ENCODE measurements around the gene ELMO1.
"Not testable (repeated sequence)": the region's sequence is repeated elsewhere in the genome, so short reads cannot be mapped to it uniquely, and the experiment has no call there.

Gene ELMO1

DNA sequence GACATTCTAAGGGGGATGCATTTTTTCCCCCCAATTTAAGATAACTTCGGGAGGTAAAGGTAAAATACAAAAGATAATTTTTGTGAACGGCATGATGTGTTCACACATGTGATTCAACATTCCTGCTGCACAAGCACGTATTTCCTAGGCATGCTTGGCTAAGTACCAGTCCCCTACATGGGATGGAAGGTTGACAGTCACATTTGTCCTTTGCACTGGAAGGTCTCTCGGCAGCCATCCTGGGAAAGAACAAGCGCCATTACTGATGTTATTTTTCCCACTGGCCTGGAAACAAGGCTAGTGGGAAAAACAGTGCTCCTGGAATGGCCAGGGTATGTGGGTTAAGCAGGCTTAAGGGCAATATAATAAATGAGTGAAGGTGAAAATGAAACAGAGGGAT lies 448.2 kb downstream of the ELMO1 start:
- DNase-seq (ENCODE audit: low read depth, low spot score): no peak
- H3K4me3 ChIP-seq (ENCODE audit: low read length): no peak overlapping the region

DNA sequence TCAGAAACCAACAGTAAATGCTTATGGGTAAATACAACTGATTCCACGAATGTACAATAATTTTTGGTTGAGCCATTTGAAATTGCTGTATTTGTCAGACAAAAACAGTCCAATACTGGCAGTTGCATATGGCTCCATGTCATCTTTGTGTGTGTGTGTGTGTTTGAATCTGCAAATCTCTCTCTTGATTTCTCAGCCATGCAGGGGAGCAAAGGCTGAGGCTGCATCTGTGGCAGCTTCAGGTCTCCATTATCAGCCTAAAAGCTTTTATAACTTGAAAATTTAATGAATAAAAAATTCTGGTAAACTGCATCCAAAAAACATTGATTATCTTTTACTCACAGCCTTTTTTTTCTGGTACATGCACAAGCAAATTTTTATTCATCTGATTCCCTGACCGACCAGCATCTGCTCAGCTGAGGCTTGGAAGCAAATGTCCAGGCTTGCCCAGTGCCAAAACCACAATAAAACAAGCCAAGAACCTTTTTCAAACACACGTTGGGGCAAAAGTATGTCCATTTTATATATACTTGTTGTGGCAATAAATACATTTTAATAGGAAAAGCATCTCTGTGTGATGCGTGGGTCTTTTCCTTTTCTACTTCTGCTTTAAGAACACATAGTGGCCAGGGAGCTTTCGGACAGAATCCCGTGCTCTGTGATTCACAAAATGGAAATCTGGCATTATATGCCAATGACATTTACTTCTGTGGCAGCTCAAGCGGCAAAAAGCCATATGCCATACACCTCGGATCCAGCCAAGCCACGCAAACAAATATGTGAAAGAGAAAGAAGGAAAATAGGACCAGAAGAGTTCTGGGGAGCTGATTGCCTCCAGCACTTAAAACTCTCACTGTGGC lies 448.8 kb downstream of the ELMO1 start:
- no peak for DNase-seq (ENCODE audit: low read depth, low spot score)
- H3K4me3 ChIP-seq (ENCODE audit: low read length): no peak overlapping the region

DNA sequence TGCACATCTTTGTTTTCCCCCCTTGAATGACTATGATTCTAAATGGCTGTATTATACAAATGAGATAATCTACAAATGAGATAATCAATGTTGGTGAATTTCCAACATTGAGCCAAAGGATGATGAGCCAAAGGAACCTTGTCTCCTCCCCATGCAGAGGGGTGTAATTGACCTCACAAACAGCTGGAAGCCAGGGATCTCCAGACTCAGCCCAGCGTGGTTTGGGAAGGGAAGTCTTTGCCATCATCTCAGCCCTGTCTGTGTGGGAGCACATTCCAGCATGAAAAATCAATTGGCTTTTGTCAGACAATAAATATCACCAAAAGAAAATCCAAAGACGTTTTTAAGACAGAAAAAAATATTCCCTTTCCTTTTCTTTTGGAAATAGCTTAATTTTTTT lies 452.9 kb downstream of the ELMO1 start:
- no peak for DNase-seq (ENCODE audit: low read depth, low spot score)
- H3K4me3 ChIP-seq (ENCODE audit: low read length): no peak overlapping the region

DNA sequence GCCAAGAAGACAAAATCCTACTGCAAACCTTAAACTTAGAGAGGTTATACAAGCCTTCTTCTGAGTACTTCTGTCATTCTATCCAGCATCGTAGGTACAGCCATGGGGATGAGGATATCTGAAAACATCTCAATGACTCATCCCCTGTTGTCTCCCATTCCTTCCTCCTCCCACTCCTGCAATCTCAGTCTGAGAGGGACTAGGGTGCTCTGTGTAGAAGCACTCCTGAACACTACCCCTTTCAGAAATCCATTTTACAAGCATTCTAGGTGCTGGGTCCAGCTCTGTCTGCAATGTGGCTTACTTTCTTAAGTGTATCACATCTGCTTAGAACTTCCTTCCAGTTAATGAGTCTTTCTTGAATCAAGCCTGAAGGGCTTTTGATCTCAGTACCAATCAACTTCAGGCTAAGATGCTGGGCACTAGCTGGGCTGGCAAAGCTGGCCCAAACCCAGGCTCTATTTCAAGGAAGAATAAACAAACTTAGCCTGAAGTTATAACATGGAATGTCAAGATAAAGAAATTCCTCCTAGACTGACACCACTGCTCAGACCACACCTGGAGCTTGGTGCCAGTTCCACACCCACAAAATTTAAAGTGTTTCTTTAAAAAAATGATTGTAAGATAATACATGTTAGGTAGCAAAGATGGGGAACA lies 454.1 kb downstream of the ELMO1 start:
- no peak for DNase-seq (ENCODE audit: low read depth, low spot score)
- no peak overlapping the region for H3K4me3 ChIP-seq (ENCODE audit: low read length)

DNA sequence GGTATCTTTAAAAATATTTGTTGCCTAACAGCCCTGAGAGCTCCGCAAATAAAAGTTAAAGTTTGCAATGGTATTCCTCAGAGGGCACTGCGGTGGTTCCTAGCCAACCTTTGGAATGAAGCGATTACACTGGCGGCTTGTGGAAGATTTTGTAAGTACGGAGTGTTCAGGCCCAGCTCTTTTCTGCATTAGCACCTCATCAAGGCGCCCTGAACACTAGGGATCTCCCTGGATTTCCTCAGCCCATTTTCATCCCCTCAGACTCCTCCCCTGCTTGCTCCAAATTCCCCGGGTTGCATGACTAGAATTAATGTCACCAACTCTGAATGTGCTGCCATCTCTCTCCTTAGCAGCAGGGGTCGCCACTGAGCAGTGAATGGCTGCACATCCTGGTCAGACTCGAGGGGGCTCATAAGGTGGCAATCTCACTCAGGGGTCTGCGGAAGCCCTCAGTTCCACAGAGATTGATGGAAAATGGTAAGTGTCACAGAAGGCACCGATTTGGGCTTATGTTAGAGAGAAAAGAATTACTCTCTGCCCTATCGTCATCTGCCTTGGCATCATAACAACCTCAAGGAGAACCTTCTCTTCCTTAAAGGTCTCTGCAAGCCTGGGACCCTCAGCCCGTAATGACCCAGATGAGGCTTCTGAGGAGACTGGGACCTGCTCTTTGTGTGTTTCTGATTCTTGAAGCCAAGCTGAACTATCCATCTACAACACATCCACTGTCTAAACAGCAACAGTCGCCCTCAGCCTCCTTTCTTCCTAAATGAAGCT lies 461.5 kb downstream of the ELMO1 start:
- peak; percentile 37 for DNase-seq (ENCODE audit: low read depth, low spot score)
- no peak overlapping the region for H3K4me3 ChIP-seq (ENCODE audit: low read length)

DNA sequence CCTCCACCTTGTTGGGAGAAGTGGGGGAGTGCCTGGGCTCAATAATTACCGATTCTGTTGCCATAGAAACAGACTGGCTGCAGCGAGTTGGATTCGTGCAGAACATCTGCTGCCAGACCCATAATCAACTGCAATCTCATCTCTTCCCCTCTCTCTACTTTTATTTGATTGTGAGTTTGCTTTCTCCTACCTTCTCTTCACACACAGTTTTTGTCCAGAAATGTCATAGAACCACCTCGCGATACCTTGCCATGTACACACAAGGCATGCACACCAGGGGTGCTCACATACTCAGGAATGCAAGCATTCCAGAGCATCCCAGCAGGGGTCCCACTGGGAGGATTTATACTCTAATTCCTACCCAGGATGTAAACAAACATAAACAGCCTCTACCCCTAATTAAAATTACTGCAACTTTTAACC lies 462.1 kb downstream of the ELMO1 start:
- H3K4me3 ChIP-seq (ENCODE audit: low read length): no peak overlapping the region
- no peak for DNase-seq (ENCODE audit: low read depth, low spot score)

DNA sequence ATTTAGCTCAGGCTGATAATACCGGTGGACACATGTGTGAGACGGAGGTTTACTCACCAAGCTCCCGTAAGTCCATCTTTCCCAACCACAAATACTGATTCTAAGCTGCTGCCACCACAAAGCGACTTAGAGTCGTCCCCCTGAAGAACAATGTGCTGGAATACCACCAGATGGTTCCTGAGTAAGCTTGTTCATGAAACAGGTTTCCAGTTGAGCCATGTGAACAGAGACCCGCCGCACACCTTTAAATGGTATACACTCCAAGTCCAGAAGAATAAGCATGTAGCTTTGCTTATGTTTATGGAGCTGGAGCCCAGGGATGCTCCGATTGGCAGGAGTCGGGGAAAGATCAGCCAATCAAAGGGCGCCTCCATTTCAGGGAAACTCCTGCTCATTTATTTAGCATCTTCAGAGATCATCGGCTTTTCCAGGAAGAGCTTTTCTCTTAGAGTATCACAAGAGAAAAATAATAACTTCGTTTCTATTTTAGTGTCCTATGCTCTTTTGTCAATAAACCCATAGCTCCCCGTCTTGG lies 462.7 kb downstream of the ELMO1 start:
- DNase-seq (ENCODE audit: low read depth, low spot score): no peak
- no peak overlapping the region for H3K4me3 ChIP-seq (ENCODE audit: low read length)

DNA sequence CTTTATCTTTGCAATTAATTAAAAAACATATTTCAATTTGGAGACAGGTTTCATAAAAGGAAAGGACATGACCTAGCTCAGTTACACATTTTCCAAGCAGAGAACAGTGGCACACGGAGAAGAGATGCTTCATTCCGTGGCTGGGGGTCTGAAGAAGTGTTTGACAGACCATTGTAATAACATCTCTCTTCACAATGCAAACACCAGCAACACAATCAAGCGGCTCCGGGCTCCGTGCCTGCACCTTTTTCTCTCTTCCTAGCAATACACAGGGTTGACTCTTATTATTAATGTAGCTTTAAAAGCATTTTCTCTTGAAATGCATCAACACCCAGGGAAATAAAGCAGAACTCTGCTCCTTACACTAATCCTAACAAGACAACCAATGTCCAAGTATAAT lies 463.3 kb downstream of the ELMO1 start:
- H3K4me3 ChIP-seq (ENCODE audit: low read length): no peak overlapping the region
- no peak for DNase-seq (ENCODE audit: low read depth, low spot score)

DNA sequence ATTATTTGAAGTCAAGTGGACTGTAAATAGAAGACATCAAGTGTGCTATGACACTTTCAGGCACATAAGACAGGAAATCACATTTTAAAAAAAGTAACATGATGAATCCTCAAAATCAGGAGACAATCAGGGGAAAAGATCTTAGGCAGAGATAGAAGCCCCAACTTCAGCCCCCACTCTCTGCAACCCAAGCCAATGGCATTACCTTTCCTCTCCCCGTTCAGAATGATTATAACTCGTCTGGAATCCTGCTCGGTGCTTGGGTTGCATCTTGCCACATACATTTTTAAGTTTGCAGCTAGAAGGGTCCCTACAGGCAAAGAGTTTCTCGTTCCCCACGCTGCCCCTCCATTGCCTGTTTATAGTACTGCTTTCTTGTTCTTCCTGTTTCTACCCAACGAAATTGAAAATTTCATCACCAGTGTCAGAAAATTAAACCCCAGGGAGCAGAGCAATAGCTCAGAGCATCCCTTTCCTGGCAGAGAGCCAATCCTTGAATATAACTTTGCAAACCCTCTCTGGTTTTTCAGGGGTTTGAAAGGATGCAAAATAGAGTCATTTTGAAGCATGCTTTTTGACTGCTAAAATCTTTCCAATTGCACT lies 463.9 kb downstream of the ELMO1 start:
- no peak overlapping the region for H3K4me3 ChIP-seq (ENCODE audit: low read length)
- DNase-seq (ENCODE audit: low read depth, low spot score): no peak

DNA sequence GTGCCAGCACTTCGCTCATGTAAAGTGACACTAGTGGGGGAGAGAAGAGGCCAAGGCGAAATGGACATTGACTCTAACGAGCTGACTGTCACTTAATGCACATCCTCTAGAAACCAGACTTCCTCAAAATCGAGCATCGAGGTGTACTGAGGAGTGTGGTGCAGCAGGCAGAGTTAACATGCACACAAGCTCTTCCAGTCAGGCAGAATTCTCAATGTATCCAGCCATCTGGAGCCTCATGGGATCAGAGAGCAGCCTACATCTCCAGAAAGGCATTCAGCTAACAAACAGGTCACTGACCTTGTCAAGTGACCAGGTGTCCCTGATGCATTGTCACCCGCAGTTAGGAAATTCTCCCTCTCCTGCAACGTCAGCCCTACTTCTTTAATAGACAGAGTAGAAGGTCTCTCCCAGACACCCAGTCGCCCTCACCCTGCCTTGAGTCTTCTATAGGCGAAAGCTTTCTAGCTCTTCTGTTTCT lies 464.6 kb downstream of the ELMO1 start:
- DNase-seq (ENCODE audit: low read depth, low spot score): no peak
- H3K4me3 ChIP-seq (ENCODE audit: low read length): no peak overlapping the region

DNA sequence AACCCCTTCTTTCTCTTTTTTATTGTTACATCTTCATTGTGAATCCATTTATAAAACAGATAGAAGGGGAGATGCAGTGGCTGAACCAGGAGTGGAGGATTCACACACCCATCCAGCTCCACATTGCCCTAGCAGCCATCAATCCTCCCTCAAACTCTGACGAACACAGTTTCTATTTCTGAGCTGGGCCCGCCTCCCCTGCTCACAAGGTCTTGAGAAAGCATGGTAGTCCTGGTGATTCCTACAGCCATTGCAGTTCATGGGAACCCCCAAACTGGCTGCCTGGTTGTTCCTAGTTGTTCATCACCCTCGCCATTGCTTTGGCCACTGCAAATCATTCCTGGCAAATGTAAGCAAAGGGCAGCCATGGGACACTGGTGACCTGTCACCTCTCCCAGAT lies 465.9 kb downstream of the ELMO1 start:
- DNase-seq (ENCODE audit: low read depth, low spot score): no peak
- no peak overlapping the region for H3K4me3 ChIP-seq (ENCODE audit: low read length)

DNA sequence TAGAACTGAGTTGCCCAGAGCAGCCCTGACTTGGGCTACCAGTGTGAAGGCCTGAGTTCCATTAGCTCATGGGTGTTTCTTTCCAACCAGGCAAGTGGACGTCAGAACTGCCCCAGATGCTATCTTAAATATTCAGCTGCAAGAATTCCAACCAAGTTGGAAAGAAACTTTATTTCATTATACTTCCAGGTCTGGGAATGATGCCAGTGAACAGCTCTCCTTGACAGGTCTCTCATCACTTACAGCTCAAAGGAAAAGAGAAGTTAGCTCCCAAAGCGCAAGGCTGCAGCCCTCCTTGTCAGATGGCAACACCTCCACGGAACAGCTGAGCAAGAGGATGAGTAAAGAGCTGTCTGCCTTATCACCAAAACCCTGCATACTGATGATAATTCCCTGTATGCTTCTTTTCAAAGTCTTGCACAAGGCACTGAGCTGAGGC lies 468.8 kb downstream of the ELMO1 start:
- DNase-seq (ENCODE audit: low read depth, low spot score): no peak

DNA sequence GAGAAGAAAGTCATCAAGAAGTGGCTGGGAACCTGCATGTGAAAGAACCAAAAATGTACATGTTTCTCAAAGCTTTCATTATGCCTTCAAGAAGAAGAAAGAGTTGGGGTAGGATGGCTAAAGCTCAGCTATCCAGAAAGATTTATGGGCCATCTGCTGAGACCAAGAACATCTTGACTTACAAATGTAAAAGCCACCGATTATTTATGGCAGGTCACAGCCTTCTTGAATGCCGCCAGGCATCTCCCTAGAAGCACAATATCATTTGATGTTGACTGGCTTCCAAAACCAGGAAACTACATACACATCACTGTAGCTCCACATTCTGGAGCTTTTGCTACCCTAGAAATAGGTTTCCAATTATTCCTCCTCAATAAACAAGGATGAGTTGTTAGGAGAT lies 470.2 kb downstream of the ELMO1 start:
- DNase-seq (ENCODE audit: low read depth, low spot score): no peak
- no peak overlapping the region for H3K4me3 ChIP-seq (ENCODE audit: low read length)

More for the DNA sequence above, 468.8 kb downstream of the ELMO1 start:
- no peak overlapping the region for H3K4me3 ChIP-seq (ENCODE audit: low read length)

DNA sequence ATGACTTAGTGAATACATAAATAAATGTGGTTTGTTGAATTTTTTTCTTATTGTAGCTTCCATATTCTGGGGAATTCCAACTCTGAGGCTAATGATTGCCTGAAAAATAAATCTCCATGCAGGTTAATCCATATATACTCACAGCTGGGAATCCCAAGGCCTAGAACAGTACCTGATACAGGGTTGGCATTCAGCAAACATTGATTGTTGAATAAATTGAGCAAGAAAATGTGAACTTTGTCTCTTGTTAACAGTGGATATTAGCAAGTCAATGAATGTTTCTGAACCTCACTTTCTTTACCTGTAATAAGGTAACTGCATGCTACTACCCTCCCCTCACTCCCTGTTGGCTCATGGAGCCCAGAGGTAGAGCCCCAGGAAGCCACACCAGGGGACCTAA lies 470.8 kb downstream of the ELMO1 start:
- DNase-seq (ENCODE audit: low read depth, low spot score): no peak
- no peak overlapping the region for H3K4me3 ChIP-seq (ENCODE audit: low read length)

DNA sequence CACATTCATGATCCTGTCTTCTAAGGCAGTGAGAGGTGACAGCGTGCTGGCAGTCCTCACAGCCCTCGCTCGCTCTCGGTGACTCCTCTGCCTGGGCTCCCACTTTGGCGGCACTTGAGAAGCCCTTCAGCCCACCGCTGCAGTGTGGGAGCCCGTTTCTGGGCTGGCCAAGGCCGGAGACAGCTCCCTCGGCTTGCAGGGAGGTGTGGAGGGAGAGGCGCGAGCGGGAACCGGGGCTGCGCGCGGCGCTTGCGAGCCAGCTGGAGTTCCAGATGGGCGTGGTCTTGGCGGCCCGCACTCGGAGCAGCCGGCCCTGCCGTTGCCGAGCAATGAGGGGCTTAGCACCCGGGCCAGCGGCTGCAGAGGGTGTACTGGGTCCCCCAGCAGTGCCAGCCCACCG lies 475.1 kb downstream of the ELMO1 start:
- not testable (repeated sequence) for DNase-seq (ENCODE audit: low read depth, low spot score); H3K4me3 ChIP-seq (ENCODE audit: low read length)

DNA sequence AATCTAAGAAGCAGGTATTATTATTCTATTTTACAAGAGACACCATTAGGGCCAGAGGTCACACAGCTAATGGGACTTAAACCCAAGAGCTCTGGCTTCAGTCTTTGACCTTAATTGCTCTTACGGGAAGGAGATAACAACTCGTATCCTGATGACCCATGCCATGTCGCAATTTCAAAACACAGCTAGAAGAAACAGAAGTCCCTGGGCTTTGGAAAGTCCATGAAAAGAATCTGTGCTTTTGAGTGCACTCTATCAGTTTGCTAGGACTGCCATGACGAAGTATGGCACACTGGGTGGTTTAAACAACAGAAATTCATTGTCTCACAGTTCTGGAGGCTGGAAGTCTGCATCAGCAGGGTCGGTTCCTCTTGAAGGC lies 476.5 kb downstream of the ELMO1 start:
- DNase-seq (ENCODE audit: low read depth, low spot score): no peak
- H3K4me3 ChIP-seq (ENCODE audit: low read length): no peak overlapping the region

DNA sequence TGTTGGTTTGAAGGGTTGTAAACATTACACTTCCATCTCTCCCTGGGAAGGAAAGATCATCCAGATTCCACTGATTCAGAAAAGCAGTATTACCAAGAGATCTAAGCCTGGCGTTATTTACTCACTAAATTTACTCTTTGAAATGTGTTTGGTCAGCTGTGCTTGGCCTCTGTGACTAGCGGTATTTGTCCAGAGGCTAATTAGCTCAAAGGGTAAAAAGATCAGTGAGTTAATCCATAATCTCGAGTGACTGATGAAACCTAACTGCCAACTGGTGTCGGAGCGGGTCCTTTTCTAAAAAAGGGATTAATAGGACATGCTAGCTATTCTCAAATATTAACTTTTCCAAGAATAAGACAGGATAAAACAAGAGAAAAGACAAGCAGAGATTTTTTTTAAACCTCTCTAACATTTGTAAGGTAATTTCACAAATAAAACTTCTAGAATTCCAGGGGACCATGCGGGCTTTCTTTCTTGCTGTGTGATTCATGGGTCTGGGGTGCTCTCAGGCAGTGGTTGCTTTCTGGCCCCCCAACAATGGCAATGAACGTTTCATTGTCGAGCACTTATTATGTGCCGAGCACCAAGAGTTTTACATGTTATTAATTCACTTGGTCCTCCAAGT lies 477.0 kb downstream of the ELMO1 start:
- no peak for DNase-seq (ENCODE audit: low read depth, low spot score)
- H3K4me3 ChIP-seq (ENCODE audit: low read length): no peak overlapping the region

DNA sequence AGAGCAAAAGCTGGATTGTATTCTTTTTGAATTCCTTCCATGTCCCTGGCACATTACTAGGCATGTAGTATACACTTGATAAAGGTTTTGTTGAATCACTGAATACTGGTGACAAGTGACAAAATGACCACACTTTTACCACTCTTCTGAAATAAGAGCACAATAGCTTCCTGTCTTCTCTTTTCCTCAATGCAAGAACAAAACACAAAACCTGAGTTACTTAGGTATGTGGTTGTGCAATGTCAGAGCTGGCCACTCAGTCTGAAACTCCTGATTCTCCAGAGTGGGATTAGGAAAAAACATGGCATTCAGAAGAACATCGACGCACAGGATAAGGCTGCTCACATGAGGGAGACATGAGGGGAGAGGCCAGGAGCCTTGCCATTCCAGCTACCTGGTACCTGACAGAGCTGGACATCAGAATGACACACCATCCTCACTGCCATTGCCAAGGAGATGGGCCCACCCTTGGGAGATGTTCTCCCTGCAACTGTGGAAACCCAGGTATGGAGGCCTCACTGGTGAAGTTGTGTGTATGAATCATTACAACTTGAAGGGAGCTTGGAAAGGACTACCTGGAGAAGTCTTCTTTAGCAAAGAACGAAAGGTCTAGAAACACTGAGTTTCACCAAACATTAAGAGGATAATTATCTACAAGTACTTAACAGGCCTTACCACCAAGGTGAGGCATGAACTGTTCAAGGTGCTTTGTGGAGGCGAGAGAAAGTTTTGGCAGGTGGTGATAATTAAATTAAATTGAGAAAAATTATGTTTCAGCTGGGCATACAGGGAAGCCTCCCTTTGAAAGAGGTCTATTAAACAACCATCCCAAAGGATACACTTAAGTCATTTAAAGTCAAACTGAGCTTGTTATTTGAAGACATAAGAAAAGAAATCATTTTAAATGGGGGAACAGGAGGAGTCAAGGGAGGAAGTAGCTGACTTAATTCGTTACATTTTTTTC lies 477.8 kb downstream of the ELMO1 start:
- no peak for DNase-seq (ENCODE audit: low read depth, low spot score)
- H3K4me3 ChIP-seq (ENCODE audit: low read length): no peak overlapping the region

Measured in Jurkat, Clone E6-1 (cell line).